GM12878 (cell line): Measurements from ENCODE around the gene TCTN1. TPM values are rescaled to one million over a fixed set of nuclear protein-coding genes. Genes with fewer than 3 reads are reported as not detected.

Experiments
- ATF3 ChIP-seq: IDR thresholded peaks from 2 replicates; pipeline ENCODE4 v1.6.1; 2011; ENCODE audit warnings: low read depth, mild to moderate bottlenecking, low read length, moderate library complexity, borderline replicate concordance; ENCODE audit errors: extremely low read depth
- BCL3 ChIP-seq: IDR thresholded peaks from 2 replicates; pipeline ENCODE4 v1.6.1; 2011; ENCODE audit warnings: borderline replicate concordance, low read depth, mild to moderate bottlenecking, moderate library complexity, low read length; ENCODE audit not compliant: insufficient read depth, poor library complexity, severe bottlenecking
- BMI1 ChIP-seq: fragments of 450-650 bp; IDR thresholded peaks from 2 replicates; pipeline ENCODE4 v1.6.1; 2016; ENCODE audit warnings: mild to moderate bottlenecking, moderate library complexity, borderline replicate concordance
- CREM ChIP-seq: IDR thresholded peaks from 2 replicates; pipeline ENCODE4 v1.6.1; 2014; ENCODE audit warnings: antibody characterized with exemption, low read depth
- E2F4 ChIP-seq: IDR thresholded peaks from 2 replicates; pipeline ENCODE4 v1.6.1; 2012; ENCODE audit warnings: low read depth, low read length, improper control_type of control experiment
- EP300 ChIP-seq, 2 experiments: fragments of 150-350 bp in 1 of 2; IDR thresholded peaks; 2 replicates each; pipeline ENCODE4 v1.6.1; 2011 to 2012; ENCODE audit warnings: low read depth in 2 of 2, low read length in 2 of 2, borderline replicate concordance in 1 of 2, improper control_type of control experiment in 1 of 2, inconsistent platforms in 1 of 2; ENCODE audit not compliant: control insufficient read depth in 1 of 2
- GATAD2B ChIP-seq: fragments of 450-650 bp; conservative IDR thresholded peaks from 2 replicates; pipeline ENCODE4 v1.6.1; 2017; ENCODE audit warnings: low read depth, mild to moderate bottlenecking, moderate library complexity
- HDGF ChIP-seq: fragments of 450-650 bp; IDR thresholded peaks from 2 replicates; pipeline ENCODE4 v1.6.1; 2016; ENCODE audit warnings: antibody characterized with exemption
- MEF2B ChIP-seq: fragments of 450-650 bp; IDR thresholded peaks from 2 replicates; pipeline ENCODE4 v1.6.1; 2018; ENCODE audit warnings: mild to moderate bottlenecking, moderate library complexity; ENCODE audit not compliant: partially characterized antibody, poor library complexity, severe bottlenecking
- NKRF ChIP-seq: fragments of 450-650 bp; conservative IDR thresholded peaks from 2 replicates; pipeline ENCODE4 v1.6.1; 2017; ENCODE audit warnings: mild to moderate bottlenecking, moderate library complexity
- PML ChIP-seq: IDR thresholded peaks from 2 replicates; pipeline ENCODE4 v1.6.1; 2012; ENCODE audit warnings: low read length, inconsistent platforms
- POLR2AphosphoS5 ChIP-seq: IDR thresholded peaks from 2 replicates; pipeline ENCODE4 v1.6.1; 2011; ENCODE audit warnings: mild to moderate bottlenecking, low read length, inconsistent platforms
- POU2F2 ChIP-seq: IDR thresholded peaks from 3 replicates; pipeline ENCODE4 v1.6.1; 2011; ENCODE audit warnings: low read depth, mild to moderate bottlenecking, low read length, borderline replicate concordance
- RUNX3 ChIP-seq: IDR thresholded peaks from 2 replicates; pipeline ENCODE4 v1.6.1; 2012; ENCODE audit warnings: low read length, inconsistent platforms
- SP1 ChIP-seq: IDR thresholded peaks from one replicate; pipeline ENCODE4 v1.6.1; 2011; ENCODE audit warnings: low read depth, low read length
- SREBF2 ChIP-seq: IDR thresholded peaks from 2 replicates; pipeline ENCODE4 v1.6.1; 2012; ENCODE audit warnings: mild to moderate bottlenecking, low read length
- SUZ12 ChIP-seq: fragments of 200-600 bp; sonication (generic); IDR thresholded peaks from one replicate; pipeline ENCODE4 v1.6.1; 2018; ENCODE audit warnings: antibody characterized with exemption, mild to moderate bottlenecking; ENCODE audit not compliant: unreplicated experiment
- TAF1 ChIP-seq: IDR thresholded peaks from 2 replicates; pipeline ENCODE4 v1.6.1; 2011; ENCODE audit warnings: mild to moderate bottlenecking, low read depth, low read length, borderline replicate concordance
- USF1 ChIP-seq: IDR thresholded peaks from 2 replicates; pipeline ENCODE4 v1.6.1; 2011; ENCODE audit warnings: borderline replicate concordance, low read depth, mild to moderate bottlenecking, moderate library complexity, mixed read lengths, low read length; ENCODE audit not compliant: insufficient read depth; ENCODE audit errors: extremely low read length
- ZNF207 ChIP-seq: fragments of 450-650 bp; IDR thresholded peaks from 2 replicates; pipeline ENCODE4 v1.6.1; 2014; ENCODE audit warnings: antibody characterized with exemption, mild to moderate bottlenecking, borderline replicate concordance
- ZNF217 ChIP-seq: fragments of 450-650 bp; IDR thresholded peaks from 2 replicates; pipeline ENCODE4 v1.6.1; 2017; ENCODE audit warnings: antibody characterized with exemption, mild to moderate bottlenecking
- ZNF24 ChIP-seq: fragments of 450-650 bp; IDR thresholded peaks from 2 replicates; pipeline ENCODE4 v1.6.1; 2017; ENCODE audit warnings: antibody characterized with exemption, mild to moderate bottlenecking
- ZNF622 ChIP-seq: fragments of 450-650 bp; IDR thresholded peaks from 2 replicates; pipeline ENCODE4 v1.6.1; 2017; ENCODE audit warnings: mild to moderate bottlenecking, inconsistent platforms
- polyA plus RNA-seq, 11 experiments: library from polyadenylated mRNA; depleted of rRNA in 4 of 11; unstranded in 6 of 11; stranded (reverse) in 5 of 11; fragments of >200 nt; fragmentation: Nextera tagmentation in 4 of 11; fragmentation: Illumina TruSeq in 1 of 11; extraction: Ambion mirVana in 4 of 11; extraction: Trizol in 1 of 11; gene quantifications; 1 replicate in 1 of 11; 2 replicates in 10 of 11; pipeline versions ENCODE4 v1.2.1 to v1.2.3, GENCODE V29; 2011 to 2016; ENCODE audit warnings: inconsistent platforms in 2 of 11, missing spikeins in 2 of 11, low read depth in 1 of 11
- total RNA-seq, 4 experiments: library from RNA; depleted of rRNA in 3 of 4; stranded (reverse); fragments of >200 nt in 3 of 4; fragmentation: Illumina TruSeq in 1 of 4; extraction: Trizol in 1 of 4; gene quantifications; 2 replicates each; pipeline versions ENCODE4 v1.2.1 to v1.2.3, GENCODE V29; 2013 to 2021

The TCTN1 gene
- total and polyA plus RNA-seq, 10 of the 15 experiments (the other 5 are each of a cell fraction or from before 2014, with no cell fraction given), result 8.8 to 23.5 (median 15.3) TPM

GRCh38 chr12:110582276-110583136 lies 31.4 kb upstream of the TCTN1 start (continued):
- TF ChIP-seq EP300 (IDR thresholded peaks at IDR 0.05; ENCODE audit: borderline replicate concordance in 1 of 2, control insufficient read depth in 1 of 2, low read depth in 2 of 2, low read length in 2 of 2) (peak in 1 of 2 experiments; percentile 26; a peak in 1 of 4 replicates), CREM (0 out of 2 replicates have a peak, but pooled peaks have one; percentile 27), ZNF217 (peak; percentile 54; the same call in 1 of the 2 replicates), ZNF622 (no peak), ZNF207 (0 out of 2 replicates have a peak, but pooled peaks have one; percentile 34), ATF3 (no peak), USF1 (no peak), SUZ12 (no peak), E2F4 (no peak), POLR2AphosphoS5 (peak; percentile 61; the same call in 1 of the 2 replicates), MEF2B (peak; percentile 5), GATAD2B (peak; percentile 88; the same call in 1 of the 2 replicates), RUNX3 (peak; percentile 18; the same call in 1 of the 2 replicates), PML (0 out of 2 replicates have a peak, but pooled peaks have one; percentile 26), BCL3 (peak; percentile 46), SP1 (no peak), POU2F2 (0 out of 3 replicates have a peak, but pooled peaks have one; percentile 31), ZNF24 (0 out of 2 replicates have a peak, but pooled peaks have one; percentile 20), NKRF (peak; percentile 81; the same call in 1 of the 2 replicates), BMI1 (no peak), TAF1 (peak; percentile 58), SREBF2 (no peak), HDGF (peak; percentile 92)
